Panc1 (cell line): ENCODE results near the gene ADAM22. TPM values are rescaled to one million over a fixed set of nuclear protein-coding genes. Genes with fewer than 3 reads are reported as not detected.

ENCODE experiments used
- ATAC-seq: fragments of 200-7000 bp; cut with Tn5 transposase; 2 replicates; pipeline ENCODE4 v1.9.1; 2020; ENCODE audit warnings: mild to moderate bottlenecking, moderate library complexity
- BruUV-seq: library from RNA; stranded (reverse); fragments of 400-500 nt; replicated peaks from 2 replicates; lab custom pipeline; 2021; lab: Mats Ljungman, UMichigan
- CTCF ChIA-PET: fragments of 300-600 bp; sonication (Branson Sonifier 250); formaldehyde crosslinking; loops from one replicate; lab custom pipeline; 2022; ENCODE audit warnings: antibody characterized with exemption; lab: Charles Lee
- POLR2A ChIA-PET: fragments of 300-600 bp; sonication (Branson Sonifier 250); formaldehyde crosslinking; loops from one replicate; lab custom pipeline; 2022; ENCODE audit warnings: antibody characterized with exemption; lab: Charles Lee
- DNase-seq: peaks from one replicate; pipeline ENCODE4 v3.0.0-alpha.2; 2010; ENCODE audit warnings: low read depth, low spot score
- H3K27ac ChIP-seq: 2 replicates; pipeline ENCODE4 v1.5.1; 2011; ENCODE audit warnings: mild to moderate bottlenecking, low read length, inconsistent platforms
- H3K27me3 ChIP-seq: fragments of 200-500 bp; sonication (Bioruptor generic); 2 replicates; pipeline ENCODE4 v1.6.0; 2014; ENCODE audit warnings: low read length, inconsistent platforms; ENCODE audit not compliant: control insufficient read depth, insufficient read depth
- H3K36me3 ChIP-seq: fragments of 200-500 bp; sonication (Bioruptor generic); 2 replicates; pipeline ENCODE4 v1.5.1; 2014; ENCODE audit warnings: inconsistent platforms, mild to moderate bottlenecking, low read length, moderate library complexity; ENCODE audit not compliant: control insufficient read depth, insufficient read depth
- H3K4me1 ChIP-seq: 2 replicates; pipeline ENCODE4 v1.5.1; 2011; ENCODE audit warnings: inconsistent platforms, mild to moderate bottlenecking, low read length, moderate library complexity; ENCODE audit not compliant: control insufficient read depth, insufficient read depth
- H3K4me3 ChIP-seq, 2 experiments: 2 replicates each; pipeline ENCODE4 v1.5.1; 2011 to 2012; ENCODE audit warnings: low read depth in 2 of 2, low read length in 2 of 2, mild to moderate bottlenecking in 2 of 2, inconsistent platforms in 1 of 2, moderate library complexity in 1 of 2
- H3K9me3 ChIP-seq: fragments of 200-500 bp; sonication (Bioruptor generic); 2 replicates; pipeline ENCODE4 v1.5.1; 2014; ENCODE audit warnings: low read depth, mild to moderate bottlenecking, inconsistent platforms, low read length, moderate library complexity; ENCODE audit not compliant: control insufficient read depth, insufficient read depth
- POLR2AphosphoS5 ChIP-seq: IDR thresholded peaks from 2 replicates; pipeline ENCODE4 v1.6.1; 2012; ENCODE audit warnings: mild to moderate bottlenecking, low read depth, low read length, moderate library complexity
- SIN3A ChIP-seq: IDR thresholded peaks from 2 replicates; pipeline ENCODE4 v1.6.1; 2012; ENCODE audit warnings: low read depth, mild to moderate bottlenecking, low read length, moderate library complexity, borderline replicate concordance; ENCODE audit not compliant: insufficient read depth
- TCF7L2 ChIP-seq: IDR thresholded peaks from 2 replicates; pipeline ENCODE4 v1.6.1; 2011; ENCODE audit warnings: mild to moderate bottlenecking, low read depth, low read length, inconsistent platforms
- in situ Hi-C: cut with HindIII; loops from 2 replicates; pipeline ENCODE4 v1.10.0; 2016; ENCODE audit warnings: low sequenced_read_pairs, low pct_unique_long_range_greater_than_20kb
- intact Hi-C: fragments of 100-400 bp; cut with micrococcal nuclease; formaldehyde crosslinking; loops from one replicate; pipeline ENCODE4 v1.10.0; 2022; ENCODE audit not compliant: unreplicated experiment
- total RNA-seq: library from RNA; stranded (reverse); gene quantifications from one replicate; pipeline ENCODE4 v1.2.1, GENCODE V29; 2021; ENCODE audit not compliant: unreplicated experiment
- TF ChIP-seq, protein P1 (sequence below), 2 experiments: IDR thresholded peaks; 2 replicates each; pipeline ENCODE4 v1.6.1; 2011 to 2012; ENCODE audit warnings: low read depth in 2 of 2, control low read depth in 1 of 2, low read length in 1 of 2, mild to moderate bottlenecking in 1 of 2, moderate library complexity in 1 of 2; ENCODE audit not compliant: insufficient read depth in 1 of 2
- TF ChIP-seq, protein P2 (sequence below): fragments of 450-650 bp; IDR thresholded peaks from 2 replicates; pipeline ENCODE4 v1.5.1; 2017; ENCODE audit warnings: mild to moderate bottlenecking

Gene ADAM22
- total RNA-seq, 1 experiment from 2014 or later: 4.2 TPM

DNA sequence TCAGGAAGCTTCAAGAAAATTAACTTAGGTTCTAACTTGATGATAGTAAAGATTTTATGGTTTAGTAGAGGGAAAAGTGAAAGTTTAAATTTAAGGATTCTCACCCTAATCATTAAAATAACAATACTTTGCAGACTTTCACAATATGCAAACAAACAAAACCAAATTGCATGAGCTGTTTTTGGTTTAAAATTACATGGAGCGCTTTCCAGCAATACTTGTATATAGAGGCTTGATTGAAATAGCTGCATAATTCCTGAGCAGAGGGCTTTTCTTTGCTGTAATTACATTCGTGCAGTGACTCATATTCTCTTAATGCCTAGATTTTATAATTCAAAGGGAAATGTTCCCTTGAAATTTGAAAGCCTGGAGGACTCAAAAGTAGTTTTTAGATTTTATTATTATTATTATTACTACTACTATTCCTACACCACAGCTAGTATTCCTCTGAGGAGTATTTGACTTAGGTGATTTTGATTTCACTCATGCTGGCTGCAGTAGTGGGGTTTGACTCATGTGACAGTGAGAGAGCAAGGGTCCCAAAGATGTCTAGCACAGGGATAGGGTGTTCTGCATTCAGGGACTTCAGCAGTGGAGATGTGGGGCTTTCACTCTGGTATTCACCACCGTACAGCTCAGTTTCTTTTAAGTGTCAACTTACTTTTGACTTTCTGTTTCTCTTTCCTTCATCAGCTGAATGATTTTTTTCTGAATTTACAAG, 138.1 kb downstream of the ADAM22 start:
- DNase-seq (no peak), ATAC-seq (no peak)
- H3K4me1 ChIP-seq: no peaks in the 10 kb centered on the region
- TF ChIP-seq, protein P1, sequence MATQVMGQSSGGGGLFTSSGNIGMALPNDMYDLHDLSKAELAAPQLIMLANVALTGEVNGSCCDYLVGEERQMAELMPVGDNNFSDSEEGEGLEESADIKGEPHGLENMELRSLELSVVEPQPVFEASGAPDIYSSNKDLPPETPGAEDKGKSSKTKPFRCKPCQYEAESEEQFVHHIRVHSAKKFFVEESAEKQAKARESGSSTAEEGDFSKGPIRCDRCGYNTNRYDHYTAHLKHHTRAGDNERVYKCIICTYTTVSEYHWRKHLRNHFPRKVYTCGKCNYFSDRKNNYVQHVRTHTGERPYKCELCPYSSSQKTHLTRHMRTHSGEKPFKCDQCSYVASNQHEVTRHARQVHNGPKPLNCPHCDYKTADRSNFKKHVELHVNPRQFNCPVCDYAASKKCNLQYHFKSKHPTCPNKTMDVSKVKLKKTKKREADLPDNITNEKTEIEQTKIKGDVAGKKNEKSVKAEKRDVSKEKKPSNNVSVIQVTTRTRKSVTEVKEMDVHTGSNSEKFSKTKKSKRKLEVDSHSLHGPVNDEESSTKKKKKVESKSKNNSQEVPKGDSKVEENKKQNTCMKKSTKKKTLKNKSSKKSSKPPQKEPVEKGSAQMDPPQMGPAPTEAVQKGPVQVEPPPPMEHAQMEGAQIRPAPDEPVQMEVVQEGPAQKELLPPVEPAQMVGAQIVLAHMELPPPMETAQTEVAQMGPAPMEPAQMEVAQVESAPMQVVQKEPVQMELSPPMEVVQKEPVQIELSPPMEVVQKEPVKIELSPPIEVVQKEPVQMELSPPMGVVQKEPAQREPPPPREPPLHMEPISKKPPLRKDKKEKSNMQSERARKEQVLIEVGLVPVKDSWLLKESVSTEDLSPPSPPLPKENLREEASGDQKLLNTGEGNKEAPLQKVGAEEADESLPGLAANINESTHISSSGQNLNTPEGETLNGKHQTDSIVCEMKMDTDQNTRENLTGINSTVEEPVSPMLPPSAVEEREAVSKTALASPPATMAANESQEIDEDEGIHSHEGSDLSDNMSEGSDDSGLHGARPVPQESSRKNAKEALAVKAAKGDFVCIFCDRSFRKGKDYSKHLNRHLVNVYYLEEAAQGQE (IDR thresholded peaks at IDR 0.05; ENCODE audit: insufficient read depth in 1 of 2, low read depth in 2 of 2, low read length in 1 of 2): no peak
- no peak for TF ChIP-seq SIN3A
- TF ChIP-seq TCF7L2: no peak
- TF ChIP-seq POLR2AphosphoS5: no peak
- TF ChIP-seq, protein P2, sequence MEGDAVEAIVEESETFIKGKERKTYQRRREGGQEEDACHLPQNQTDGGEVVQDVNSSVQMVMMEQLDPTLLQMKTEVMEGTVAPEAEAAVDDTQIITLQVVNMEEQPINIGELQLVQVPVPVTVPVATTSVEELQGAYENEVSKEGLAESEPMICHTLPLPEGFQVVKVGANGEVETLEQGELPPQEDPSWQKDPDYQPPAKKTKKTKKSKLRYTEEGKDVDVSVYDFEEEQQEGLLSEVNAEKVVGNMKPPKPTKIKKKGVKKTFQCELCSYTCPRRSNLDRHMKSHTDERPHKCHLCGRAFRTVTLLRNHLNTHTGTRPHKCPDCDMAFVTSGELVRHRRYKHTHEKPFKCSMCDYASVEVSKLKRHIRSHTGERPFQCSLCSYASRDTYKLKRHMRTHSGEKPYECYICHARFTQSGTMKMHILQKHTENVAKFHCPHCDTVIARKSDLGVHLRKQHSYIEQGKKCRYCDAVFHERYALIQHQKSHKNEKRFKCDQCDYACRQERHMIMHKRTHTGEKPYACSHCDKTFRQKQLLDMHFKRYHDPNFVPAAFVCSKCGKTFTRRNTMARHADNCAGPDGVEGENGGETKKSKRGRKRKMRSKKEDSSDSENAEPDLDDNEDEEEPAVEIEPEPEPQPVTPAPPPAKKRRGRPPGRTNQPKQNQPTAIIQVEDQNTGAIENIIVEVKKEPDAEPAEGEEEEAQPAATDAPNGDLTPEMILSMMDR: no peak
- CTCF ChIA-PET: no interaction called here
- H3K27me3 ChIP-seq: peaks cover 2% of the 10 kb centered on the region; the same call in 1 of the 2 replicates
- in situ Hi-C loops (no loop called here), intact Hi-C loops (no loop called here)
- H3K36me3 ChIP-seq: no peaks in the 10 kb centered on the region
- no peaks in the 10 kb centered on the region for H3K9me3 ChIP-seq
- no peak overlapping the region for H3K27ac ChIP-seq
- BruUV-seq: no TSS peak
- POLR2A ChIA-PET: no interaction called here
- H3K4me3 ChIP-seq: no peak overlapping the region

DNA sequence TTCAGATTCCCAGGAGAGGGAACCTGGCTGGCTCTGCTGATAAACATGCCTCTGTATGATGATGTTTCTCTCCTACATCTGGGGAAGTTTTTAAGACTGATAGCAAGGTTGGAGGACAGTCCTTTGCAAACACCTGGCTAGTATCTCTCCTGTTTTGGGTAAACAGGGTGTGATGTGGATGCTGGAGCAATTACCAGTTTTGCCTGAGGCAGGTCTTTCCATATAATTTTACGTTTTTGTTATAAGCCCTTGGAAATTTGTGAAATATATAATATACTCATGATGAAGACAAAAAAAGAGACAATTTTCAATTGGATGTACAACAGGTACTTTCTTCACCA, 138.6 kb downstream of the ADAM22 start:
- intact Hi-C loops (no loop called here), in situ Hi-C loops (no loop called here)
- ATAC-seq: no peak
- no peaks in the 10 kb centered on the region for H3K9me3 ChIP-seq
- DNase-seq: no peak
- H3K27me3 ChIP-seq: peaks cover 2% of the 10 kb centered on the region; the same call in 1 of the 2 replicates
- TF ChIP-seq, protein P2: no peak
- TF ChIP-seq TCF7L2 (no peak), POLR2AphosphoS5 (no peak), SIN3A (no peak)
- TF ChIP-seq, protein P1 (IDR thresholded peaks at IDR 0.05; ENCODE audit: insufficient read depth in 1 of 2, low read depth in 2 of 2, low read length in 1 of 2): no peak
- no TSS peak for BruUV-seq
- H3K36me3 ChIP-seq: no peaks in the 10 kb centered on the region
- no peak overlapping the region for H3K27ac ChIP-seq
- ChIA-PET CTCF (no interaction called here), POLR2A (no interaction called here)
- H3K4me1 ChIP-seq: no peaks in the 10 kb centered on the region
- no peak overlapping the region for H3K4me3 ChIP-seq
